ENCODE measurements around the gene C14orf132. TPM values are rescaled to one million over a fixed set of nuclear protein-coding genes. Genes with fewer than 3 reads are reported as not detected.

C14orf132 gene
- total RNA-seq, 2 donors from 2014 or later = not detected

Other genes with a start within 250 kb of the C14orf132 start
- not detected for gene TUNAR, start 162.5 kb upstream of the C14orf132 start, total RNA-seq
- gene BDKRB2, start 165.5 kb downstream of the C14orf132 start, total RNA-seq = not detected
- gene BDKRB1, start 216.8 kb downstream of the C14orf132 start, total RNA-seq = not detected

Measured in natural killer cell treated with Interleukin-12 subunit alpha and Interleukin-12 subunit beta and Interleukin-15 and Interleukin-18, amount 100 ng/mL, for 72 hours (primary cell).